KOPT-K1 (cell line): ENCODE results near the gene TBC1D24.

ENCODE experiments used
- H3K27ac ChIP-seq: fragments of 200-600 bp; sonication (generic); 2 replicates; pipeline ENCODE4 v1.5.1; 2016; ENCODE audit warnings: antibody characterized with exemption, mild to moderate bottlenecking, low read depth, low read length; ENCODE audit not compliant: poor library complexity, severe bottlenecking
- H3K36me3 ChIP-seq: fragments of 200-600 bp; sonication (generic); 2 replicates; pipeline ENCODE4 v1.5.1; 2017; ENCODE audit warnings: antibody characterized with exemption, mild to moderate bottlenecking, low read length, moderate library complexity; ENCODE audit not compliant: insufficient read depth
- H3K9me3 ChIP-seq: fragments of 200-600 bp; sonication (generic); 2 replicates; pipeline ENCODE4 v1.5.1; 2017; ENCODE audit warnings: antibody characterized with exemption, low read length, mild to moderate bottlenecking; ENCODE audit not compliant: insufficient read depth, poor library complexity, severe bottlenecking

The TBC1D24 gene

DNA sequence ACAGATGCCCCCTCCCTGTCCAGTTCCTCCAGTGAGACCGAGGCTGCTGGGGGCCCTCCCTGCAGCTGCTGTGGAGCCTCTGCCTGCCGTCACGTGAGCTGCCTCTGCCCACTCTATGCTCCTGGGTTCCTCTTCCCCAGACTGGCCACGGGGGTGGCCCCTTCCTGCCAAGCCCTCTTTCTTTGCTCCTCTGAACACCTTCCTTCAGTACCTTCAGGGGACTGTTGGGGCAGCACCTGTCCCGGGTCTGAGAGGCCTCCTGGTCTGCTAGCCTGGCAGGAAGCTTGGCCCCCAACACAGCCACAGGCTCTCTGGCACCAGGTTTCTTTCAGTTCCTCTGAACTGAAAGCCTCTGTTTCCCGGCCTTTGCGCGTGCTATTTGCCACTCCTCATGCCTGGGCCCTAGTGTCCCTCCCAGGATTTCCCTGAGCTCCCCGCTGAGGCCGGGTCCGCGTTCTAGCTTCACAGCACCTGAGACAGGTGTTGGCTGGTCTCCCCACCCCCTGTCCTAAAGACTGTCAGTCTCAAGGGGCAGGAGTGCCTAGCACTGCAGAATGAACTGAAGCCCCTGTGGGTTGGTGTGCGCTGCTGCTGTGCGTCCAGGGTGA lies 32.2 kb downstream of the TBC1D24 start:
- no peaks in the 10 kb centered on the region for H3K9me3 ChIP-seq
- H3K27ac ChIP-seq = no peak overlapping the region

DNA sequence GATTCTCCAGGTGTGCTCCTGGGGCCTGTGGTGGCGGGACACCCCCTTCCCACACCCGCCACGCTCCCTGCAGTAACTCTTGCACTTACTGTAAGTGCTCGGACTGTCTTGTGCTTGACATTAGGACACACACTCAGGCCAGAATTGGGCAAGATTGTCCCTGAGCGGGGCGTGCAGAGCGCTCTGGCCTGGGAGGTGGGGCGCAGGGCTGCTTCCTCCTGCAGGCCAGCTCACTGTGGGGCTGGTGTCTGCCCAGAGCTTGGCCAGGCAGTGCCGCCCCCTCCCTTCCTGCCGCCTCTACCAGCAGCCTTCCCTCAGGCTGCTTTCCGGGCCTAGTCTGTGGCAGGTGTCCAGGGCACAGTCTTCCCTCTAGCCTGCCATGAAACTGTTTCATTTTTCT lies 32.7 kb downstream of the TBC1D24 start:
- no peak overlapping the region for H3K27ac ChIP-seq
- no peaks in the 10 kb centered on the region for H3K9me3 ChIP-seq
- H3K36me3 ChIP-seq = no peaks in the 10 kb centered on the region

More for the DNA sequence above, 32.2 kb downstream of the TBC1D24 start:
- H3K36me3 ChIP-seq = no peaks in the 10 kb centered on the region; the same call in 1 of the 2 replicates

DNA sequence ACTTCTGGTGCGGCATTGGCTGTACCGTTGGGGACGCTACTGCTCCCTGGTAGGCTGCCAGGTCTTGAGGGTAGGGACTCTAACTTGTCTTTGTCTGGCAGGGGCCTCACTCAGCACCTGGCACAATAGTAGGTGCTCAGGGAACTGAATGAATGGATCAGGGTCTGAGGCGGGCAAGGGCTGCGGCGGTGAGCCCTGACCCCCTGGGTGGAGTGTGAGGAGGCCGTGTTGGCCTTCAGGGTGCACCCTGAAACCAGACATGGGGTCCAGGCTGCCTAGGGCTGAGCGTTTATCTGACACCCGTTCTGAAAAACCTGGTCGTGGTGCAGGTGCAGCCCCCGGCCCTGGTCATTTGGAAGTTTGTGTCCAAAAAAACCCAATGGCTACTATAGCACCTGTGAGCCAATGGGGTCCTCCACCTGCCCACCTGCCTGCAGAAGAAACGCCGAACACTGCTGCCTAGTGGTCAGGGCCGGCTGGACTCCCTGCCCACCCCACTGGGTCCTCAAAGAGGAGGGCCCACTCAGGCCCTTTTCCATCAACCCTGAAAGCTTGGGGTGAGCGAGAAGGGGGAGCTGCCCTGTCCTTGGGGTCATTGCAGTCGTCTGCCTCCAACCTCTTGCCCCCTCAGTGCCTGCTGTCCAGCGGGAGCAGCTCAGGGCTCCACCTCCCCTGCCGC lies 33.9 kb downstream of the TBC1D24 start:
- Histone ChIP-seq H3K27ac (no peak overlapping the region), H3K9me3 (no peaks in the 10 kb centered on the region)

DNA sequence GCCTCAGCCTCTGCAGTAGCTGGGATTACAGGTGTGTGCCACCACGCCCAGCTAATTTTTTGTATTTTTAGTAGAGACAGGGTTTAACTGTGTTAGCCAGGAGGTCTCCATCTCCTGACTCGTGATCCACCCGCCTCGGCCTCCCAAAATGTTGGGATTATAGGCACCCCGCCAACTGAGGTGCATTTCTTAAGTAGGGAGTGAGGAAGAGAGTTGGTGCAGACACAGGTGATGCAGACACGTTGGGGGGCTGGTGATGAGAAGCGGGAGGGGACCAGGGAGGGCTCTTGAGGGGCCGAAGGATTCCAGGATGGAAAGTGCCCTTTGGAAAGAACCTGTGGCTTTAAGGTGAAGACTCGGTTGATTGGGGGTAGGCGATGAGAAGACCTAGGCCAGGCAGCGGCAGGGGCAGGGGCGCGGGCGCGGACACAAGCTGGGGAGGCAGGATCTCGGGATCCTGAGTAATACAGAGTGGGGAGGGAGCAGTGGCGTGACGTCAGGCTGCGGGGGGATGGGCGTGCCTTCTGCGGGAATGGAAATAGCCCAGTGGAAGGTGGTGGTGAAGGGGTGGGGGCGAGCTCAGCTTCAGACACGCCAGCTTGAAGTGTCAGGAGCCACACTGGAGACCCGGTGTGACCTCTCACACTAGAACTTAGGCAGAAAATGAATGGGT lies 36.3 kb downstream of the TBC1D24 start:
- H3K36me3 ChIP-seq = peaks cover 8% of the 10 kb centered on the region
- H3K9me3 ChIP-seq = no peaks in the 10 kb centered on the region
- H3K27ac ChIP-seq = no peak overlapping the region

More for the DNA sequence above, 33.9 kb downstream of the TBC1D24 start:
- H3K36me3 ChIP-seq = no peaks in the 10 kb centered on the region

DNA sequence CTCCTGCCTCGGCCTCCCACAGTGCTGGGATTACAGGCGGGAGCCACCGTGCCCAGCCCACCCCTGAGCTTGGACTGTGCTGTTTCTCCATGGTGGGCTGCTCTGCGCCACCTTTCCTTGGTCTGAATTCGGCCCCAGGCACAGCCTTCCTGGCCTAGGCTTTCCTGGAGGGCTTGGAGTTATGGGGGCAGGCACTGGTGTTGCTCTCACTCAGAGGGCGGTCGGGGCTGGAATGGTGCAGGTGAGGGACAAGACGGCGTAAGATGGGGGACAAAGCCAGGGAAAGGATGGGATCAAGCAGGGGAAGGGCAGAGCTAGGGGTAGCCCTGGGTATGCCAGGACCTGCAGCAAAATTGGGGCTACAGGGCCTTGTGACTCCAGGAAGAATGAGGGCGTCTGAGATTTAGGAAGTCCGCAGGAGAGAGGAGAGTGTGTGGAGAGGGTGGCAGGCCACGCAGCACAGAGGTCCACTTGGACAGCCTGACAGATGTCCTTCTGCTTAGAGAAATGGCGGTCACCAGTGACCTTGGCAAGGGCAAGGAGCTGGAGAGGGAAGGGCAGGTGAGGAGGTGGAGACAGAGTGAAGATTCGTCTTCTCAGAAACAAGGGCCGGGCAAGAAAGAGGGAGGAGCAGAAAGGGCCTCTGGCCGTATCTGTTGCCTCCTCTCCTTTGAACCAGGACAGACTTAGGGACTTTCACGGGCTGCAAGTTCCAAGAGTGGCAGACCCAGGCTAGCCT lies 37.2 kb downstream of the TBC1D24 start:
- no peaks in the 10 kb centered on the region for H3K9me3 ChIP-seq
- H3K27ac ChIP-seq = peak overlapping the region; percentile 98
- peaks cover 16% of the 10 kb centered on the region for H3K36me3 ChIP-seq

DNA sequence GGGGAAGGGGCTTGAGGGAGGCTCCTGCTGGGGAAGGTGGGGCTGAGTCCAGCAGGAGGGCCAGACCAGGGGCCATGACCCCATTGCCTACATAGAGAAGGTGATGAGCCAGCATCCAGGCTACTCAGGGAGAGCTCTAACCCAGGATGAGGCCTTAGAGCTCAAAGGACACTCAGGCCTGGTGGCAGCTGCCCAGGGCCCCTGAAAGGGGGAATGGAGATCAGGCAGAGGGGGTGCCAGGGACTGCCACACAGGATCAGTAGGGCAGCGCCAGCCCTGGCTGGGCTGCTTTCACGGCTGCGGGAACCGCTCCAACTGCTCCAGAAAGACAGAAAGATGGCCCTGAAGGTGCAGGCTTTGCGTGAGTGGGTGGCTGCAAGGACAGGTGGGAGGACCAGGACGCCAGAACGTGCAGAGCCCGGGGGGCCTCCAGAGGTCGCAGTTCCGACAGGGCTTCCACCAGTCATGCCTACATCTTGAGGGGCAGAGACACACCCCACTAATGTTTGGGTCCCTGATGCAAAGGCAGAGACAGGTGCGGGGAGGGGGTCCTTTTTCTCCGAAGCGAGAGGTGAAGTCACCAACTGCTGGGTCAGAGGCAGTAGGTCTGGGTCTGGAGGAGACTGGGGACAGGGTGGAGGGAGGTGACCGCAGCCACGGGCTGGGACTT lies 37.9 kb downstream of the TBC1D24 start:
- Histone ChIP-seq H3K36me3 (peaks cover 16% of the 10 kb centered on the region), H3K9me3 (no peaks in the 10 kb centered on the region), H3K27ac (peak overlapping the region; percentile 98)

DNA sequence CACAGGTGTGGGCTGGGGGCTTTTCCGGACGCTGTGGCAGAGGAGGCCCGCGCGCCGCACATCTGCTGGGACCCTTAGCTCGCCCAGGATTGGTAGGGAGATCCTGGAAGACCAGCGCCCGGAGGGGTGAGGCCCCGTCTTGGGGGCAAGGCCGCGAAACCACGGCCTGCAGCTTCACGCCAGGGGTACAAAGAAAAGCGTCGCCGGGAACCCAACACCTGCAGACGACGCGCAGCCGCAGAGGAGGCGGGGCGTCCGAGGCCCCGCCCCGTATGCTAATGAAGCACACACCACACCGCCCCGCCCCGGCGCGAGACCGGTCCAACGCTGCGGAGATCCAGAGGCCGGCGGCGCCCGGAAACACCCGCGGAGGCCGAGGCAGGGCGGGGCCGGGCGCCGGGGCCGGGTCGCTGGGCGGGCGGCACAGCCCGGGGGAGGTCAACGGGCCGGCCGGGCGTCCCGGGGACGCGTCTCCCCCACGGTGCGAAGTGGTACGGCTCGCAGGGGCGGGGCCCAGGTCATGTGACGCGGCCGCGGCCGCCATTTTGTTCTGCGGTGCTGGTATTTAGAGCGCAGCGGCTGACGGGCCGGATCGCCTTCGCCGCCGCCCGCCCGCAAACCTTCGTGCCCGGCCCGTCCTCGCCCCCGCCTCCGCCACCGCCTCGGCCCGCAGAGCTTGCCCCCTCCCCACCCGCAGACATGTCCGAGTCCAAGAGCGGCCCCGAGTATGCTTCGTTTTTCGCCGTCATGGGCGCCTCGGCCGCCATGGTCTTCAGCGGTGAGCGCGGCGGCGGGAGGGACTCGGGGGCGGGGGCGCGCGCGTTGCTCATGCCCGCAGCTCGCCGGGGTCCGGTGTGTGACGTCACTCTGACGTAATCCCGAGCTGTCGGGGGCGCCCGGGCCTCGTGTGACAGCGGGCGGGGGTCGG lies 38.7 kb downstream of the TBC1D24 start, which contains the start of gene ATP6V0C:
Gene ATP6V0C (plus strand): TSS at position 548 of the 928 bp plus-strand sequence. CDS start 152 bp downstream, at position 700.
- Histone ChIP-seq H3K9me3 (no peaks in the 10 kb centered on the region), H3K36me3 (peaks cover 16% of the 10 kb centered on the region), H3K27ac (peak within 1 kb of the TSS; percentile 98)

DNA sequence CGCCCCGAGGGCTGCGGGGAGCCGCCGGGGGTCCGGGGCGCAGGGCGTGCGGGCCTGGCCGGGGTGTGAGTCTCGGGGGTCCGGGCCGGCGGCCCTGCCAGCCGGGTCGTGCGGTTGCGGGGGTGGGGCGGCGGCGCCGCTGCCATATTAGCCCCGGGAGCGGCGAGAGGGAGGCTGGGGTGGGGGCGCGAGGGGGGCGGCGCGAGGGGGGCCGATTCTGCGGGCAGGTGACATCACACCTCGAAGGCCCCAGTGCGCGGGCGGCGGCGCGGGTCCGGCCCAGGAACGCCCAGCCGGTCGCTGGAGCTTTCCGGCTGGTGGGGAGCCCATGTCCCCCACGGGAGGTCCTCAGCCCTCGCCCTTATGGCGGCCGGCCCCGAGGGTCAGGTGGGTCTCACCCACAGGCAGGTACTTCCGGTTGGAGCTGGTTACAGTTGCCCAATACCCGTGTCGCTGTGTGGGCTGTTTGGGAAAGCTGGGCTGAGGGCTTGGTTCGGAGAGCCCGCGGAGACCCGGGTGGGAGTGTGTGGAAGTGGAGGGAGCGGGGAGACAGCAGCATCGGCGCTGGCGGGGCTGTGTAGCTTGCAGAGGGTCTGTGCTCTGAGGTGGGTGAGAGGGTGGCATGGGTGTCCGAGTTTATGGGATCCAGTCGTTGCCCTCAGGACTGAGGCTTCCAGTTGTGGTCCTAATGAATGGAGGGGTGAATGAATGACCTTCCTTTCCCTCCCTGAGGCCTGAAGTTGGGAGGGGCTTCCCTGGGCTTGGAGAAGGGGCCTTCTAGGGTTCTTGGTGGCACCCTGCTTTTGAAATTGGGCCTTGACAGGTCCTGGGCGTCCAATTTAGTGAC lies 39.6 kb downstream of the TBC1D24 start:
- Histone ChIP-seq H3K27ac (peak overlapping the region; percentile 98), H3K9me3 (no peaks in the 10 kb centered on the region), H3K36me3 (peaks cover 16% of the 10 kb centered on the region)

DNA sequence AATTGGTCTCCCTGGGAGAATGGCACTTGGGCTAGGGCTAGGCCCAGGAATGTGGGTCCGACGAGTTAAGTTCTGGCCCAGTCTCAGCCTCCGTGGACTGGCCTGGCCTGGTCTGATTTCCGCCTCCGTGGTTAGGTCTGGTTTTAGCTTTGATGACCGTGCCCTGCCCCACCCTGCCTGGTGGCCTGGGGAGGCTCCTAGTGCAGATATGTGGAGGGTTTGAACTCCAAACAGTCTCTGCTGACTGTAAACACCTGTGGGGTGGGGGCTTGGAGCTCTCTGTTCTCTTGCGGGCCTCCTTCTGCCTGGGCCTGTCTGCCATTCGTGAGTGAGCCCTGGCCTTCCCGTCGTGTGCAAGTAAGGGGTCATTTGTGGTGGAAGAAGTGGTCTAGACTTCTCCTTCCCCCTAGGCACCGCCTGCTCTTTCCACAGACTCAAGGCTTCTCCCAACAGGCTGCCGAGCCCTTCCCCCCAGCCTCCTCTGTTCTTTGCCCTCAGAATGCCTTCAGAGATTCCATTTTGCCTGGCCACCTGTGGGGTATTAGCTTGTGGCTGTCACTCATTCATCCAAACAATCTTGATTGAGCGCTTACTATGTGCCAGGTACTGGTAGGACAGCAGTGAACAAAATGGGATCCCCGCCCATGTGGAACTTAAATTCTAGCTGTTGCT lies 40.4 kb downstream of the TBC1D24 start:
- peaks cover 16% of the 10 kb centered on the region for H3K36me3 ChIP-seq
- peak overlapping the region; percentile 98 for H3K27ac ChIP-seq
- no peaks in the 10 kb centered on the region for H3K9me3 ChIP-seq

DNA sequence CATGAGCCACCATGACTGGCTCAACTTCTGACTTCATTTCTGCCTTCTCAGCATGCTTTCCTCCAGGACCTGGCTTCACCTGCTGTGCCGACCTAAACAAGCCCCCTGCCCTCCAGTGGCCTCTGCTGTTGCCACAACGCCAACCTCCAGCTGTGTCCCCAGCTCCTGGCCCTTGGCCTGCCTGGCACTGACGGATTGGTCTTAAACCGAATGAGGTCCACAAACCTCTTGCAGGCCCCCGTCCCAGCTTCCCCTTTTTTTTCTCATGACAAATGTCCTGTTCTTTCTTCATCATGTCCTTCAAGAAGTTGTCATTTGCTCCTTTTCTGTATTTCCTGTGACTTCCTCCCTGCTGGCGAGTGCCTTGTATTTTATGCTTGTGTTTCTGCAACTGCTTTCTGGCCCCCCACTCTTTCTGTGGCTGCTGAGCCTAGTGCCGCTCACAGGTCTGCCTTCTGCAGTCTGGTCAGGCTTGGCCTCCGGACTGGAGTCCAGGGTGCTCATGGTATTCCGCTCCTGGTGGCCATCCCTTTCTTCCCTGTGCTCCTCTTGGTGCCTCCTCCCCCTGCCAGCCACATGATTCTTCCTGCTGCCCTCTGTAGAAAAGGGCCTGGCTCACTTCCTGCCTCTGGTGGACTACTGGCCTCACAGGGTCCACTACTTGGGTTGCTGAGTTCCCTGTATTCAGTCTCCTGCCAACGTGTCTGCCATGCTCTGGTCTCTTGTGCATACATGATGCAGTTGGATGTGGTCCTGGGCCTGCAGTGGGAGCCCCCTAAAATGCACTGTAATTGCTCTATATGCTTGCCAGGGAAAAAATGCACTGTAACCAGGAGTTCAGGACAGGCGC lies 41.7 kb downstream of the TBC1D24 start:
- H3K36me3 ChIP-seq = peaks cover 16% of the 10 kb centered on the region
- no peaks in the 10 kb centered on the region for H3K9me3 ChIP-seq
- no peak overlapping the region for H3K27ac ChIP-seq

DNA sequence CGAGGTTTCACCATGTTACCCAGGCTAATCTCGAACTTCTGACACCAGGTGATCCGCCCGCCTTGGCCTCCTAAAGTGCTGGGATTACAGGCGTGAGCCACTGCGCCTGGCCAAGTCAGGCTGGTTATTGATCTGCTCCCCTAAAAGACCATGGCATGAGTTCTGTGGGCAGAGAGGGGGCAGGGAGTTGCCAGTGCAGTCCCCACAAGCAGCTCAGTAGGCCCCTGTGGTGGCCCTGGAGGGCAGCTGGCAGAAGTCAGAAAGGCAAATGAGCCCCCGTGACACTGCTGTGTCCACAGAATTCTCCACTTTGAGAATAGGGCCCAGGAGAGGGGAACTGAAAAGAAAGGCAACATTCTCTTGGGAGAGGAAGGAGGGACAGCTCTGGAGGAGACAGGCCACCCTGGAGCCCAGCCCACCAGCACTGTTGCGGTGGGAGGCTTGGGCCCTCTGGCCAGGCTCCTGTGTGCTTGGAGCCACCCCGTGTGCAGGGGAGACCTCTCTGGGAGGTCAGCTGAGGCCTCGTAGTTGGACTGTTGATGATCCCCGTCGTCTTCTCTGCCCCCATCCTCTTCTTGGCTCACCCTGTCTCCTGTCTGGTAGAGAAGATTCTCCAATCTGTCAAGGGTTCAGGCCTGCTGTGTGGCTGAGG lies 43.2 kb downstream of the TBC1D24 start:
- peaks cover 28% of the 10 kb centered on the region for H3K36me3 ChIP-seq
- no peaks in the 10 kb centered on the region for H3K9me3 ChIP-seq
- no peak overlapping the region for H3K27ac ChIP-seq
